ENCODE data around the gene CACYBP. TPM values are rescaled to one million over a fixed set of nuclear protein-coding genes. Genes with fewer than 3 reads are reported as not detected.

CACYBP gene
- total RNA-seq, 1 experiment from 2014 or later = 282 TPM

Other genes with a start within 250 kb of the CACYBP start
- 21.3 and 29.0 TPM in 2 replicates for gene MRPS14, start 23.5 kb downstream of the CACYBP start, total RNA-seq (2014; rRNA removed; shearing (Covaris generic))
- 0.29 TPM in 1 of 2 replicates, not detected in the other for gene TNN, start 67.9 kb downstream of the CACYBP start, total RNA-seq (2014; rRNA removed; shearing (Covaris generic))
- gene KIAA0040, start 192.8 kb downstream of the CACYBP start, total RNA-seq (2014; rRNA removed; shearing (Covaris generic)) = 4.7 TPM in 2 replicates

Measured in Daoy (cell line).